Fibroblast of gingiva (primary cell): Measurements from ENCODE around the gene VENTX.

Experiments
- DNase-seq: peaks from one replicate; pipeline ENCODE4 v3.0.0-alpha.2; 2011; ENCODE audit warnings: low read depth

VENTX gene

GRCh38 chr10:133287832-133288500 lies 50.3 kb downstream of the VENTX start:
- DNase-seq: no peak

- no peak for DNase-seq
Measured at GRCh38 chr10:133289761-133290160, 52.1 kb downstream of the VENTX start.
